ENCODE measurements around the gene RBM15B. TPM values are rescaled to one million over a fixed set of nuclear protein-coding genes. Genes with fewer than 3 reads are reported as not detected.
A peak's percentile ranks its signal among the peaks of the same experiment; 100 is the strongest.
"Not testable (repeated sequence)": the region's sequence is repeated elsewhere in the genome, so short reads cannot be mapped to it uniquely, and the experiment has no call there.

RBM15B gene
- total RNA-seq, 1 donor from 2014 or later = 78.8 TPM

DNA sequence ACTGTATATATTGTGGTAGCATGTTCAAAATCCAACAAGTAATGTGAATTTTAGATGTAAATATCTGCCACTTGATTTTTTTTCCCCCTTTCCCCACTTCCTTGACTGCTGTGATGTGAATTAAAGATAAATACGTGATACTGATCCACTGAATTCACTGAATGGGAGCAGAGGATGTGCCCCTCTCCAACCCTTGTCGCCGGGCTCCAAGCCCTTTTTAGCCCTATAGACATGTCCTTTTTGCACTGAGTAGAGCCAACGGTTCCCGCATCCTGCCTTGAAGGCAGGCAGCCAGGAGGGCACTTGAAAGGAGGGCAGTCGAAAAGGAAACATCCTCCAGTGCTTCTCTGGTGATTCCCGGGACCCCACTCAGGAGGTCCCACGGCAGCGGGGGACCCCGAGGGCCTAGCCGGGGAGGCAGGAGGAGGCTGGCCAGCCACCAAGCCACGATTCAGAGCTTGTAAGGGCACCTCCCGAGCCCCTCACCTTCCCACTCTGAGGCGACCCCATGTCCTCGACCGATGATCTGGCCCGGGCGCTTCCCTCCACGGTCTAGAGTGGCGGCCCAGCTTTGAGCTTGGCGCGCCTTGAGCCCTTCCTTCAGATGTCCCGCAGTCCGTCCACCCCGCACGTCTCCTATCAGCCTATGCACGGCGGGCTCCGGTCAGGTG, 6.9 kb upstream of the RBM15B start:
- DNase-seq (ENCODE audit: low read depth, low spot score) = no peak
- peaks cover 49% of the 10 kb centered on the region for H3K4me1 Mint-ChIP-seq
- peaks cover 19% of the 10 kb centered on the region for H3K36me3 Mint-ChIP-seq (ENCODE audit: low read depth)

DNA sequence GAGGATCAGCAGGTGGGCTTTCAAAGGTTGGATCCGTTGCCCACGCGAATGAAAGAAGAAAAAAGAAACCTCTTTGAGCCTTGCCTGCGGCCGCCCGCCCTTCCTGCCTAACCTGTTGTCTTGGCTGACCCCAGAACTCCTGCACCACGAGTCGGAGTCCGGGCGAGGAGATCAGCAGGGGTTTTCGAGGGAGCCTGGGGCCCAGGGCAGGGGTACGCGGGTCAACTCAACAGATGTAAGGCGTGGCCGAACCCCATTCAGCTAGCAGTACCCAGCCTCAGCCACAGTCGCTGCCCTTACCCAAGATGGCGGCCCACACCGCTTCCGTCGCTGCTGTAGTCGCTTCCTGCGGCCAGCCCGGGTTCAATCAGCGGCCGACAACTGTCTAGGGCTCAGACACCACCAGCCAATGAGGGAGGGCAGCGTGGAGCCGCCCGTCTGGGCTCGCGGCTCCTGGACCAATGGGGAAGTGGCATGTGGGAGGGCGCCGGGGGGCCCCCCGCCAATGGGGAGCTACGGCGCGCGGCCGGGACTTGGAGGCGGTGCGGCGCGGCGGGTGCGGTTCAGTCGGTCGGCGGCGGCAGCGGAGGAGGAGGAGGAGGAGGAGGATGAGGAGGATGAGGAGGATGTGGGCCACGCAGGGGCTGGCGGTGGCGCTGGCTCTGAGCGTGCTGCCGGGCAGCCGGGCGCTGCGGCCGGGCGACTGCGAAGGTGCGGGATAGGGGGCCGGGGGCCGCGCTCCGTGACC, 6.2 kb upstream of the RBM15B start, which contains the start of gene MANF:
Gene MANF, plus strand, starts transcription at position 566 of the 748 bp plus-strand sequence. Its CDS starts 52 bp downstream, at position 618.
- Mint-ChIP-seq H3K27ac (ENCODE audit: unreplicated experiment) (peak within 1 kb of the TSS; percentile 100), H3K27me3 (ENCODE audit: low read depth) (no peaks in the 10 kb centered on the region), H3K36me3 (ENCODE audit: low read depth) (peaks cover 22% of the 10 kb centered on the region), H3K9me3 (no peaks in the 10 kb centered on the region), H3K4me1 (peaks cover 54% of the 10 kb centered on the region), H3K4me3 (peak within 1 kb of the TSS; percentile 100)
- TF ChIP-seq, protein P1, sequence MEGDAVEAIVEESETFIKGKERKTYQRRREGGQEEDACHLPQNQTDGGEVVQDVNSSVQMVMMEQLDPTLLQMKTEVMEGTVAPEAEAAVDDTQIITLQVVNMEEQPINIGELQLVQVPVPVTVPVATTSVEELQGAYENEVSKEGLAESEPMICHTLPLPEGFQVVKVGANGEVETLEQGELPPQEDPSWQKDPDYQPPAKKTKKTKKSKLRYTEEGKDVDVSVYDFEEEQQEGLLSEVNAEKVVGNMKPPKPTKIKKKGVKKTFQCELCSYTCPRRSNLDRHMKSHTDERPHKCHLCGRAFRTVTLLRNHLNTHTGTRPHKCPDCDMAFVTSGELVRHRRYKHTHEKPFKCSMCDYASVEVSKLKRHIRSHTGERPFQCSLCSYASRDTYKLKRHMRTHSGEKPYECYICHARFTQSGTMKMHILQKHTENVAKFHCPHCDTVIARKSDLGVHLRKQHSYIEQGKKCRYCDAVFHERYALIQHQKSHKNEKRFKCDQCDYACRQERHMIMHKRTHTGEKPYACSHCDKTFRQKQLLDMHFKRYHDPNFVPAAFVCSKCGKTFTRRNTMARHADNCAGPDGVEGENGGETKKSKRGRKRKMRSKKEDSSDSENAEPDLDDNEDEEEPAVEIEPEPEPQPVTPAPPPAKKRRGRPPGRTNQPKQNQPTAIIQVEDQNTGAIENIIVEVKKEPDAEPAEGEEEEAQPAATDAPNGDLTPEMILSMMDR (conservative IDR thresholded peaks at IDR 0.05) = no peak
- DNase-seq (ENCODE audit: low read depth, low spot score) = peak; percentile 90

More for the DNA sequence above, 6.9 kb upstream of the RBM15B start:
- H3K27me3 Mint-ChIP-seq (ENCODE audit: low read depth) = no peaks in the 10 kb centered on the region
- H3K27ac Mint-ChIP-seq (ENCODE audit: unreplicated experiment) = peak overlapping the region; percentile 100
- H3K4me3 Mint-ChIP-seq = peak overlapping the region; percentile 100
- H3K9me3 Mint-ChIP-seq = no peaks in the 10 kb centered on the region
- TF ChIP-seq, protein P1 (conservative IDR thresholded peaks at IDR 0.05) = no peak

DNA sequence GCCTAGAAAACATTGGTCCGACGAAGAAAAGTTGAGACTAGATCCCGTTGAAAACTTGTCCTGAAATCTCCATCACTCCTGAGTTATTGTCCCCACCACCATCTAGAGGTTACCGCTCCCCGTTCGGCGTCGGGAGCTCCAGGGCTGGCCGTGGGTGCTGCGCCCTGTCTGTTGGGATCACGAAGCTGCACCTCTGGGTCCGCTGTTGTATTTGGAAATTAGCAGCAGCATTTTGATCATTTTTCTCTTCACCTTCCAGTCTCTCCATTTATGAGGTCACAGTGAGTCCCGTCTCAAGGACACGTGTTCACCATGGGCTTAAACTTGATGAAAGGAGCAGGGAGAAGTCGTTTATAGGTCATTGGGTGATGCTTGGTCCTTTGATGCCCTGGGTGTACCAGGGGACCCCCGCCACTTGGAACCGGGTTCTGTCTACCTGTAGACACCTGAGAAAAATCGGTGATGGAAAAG, 5.4 kb upstream of the RBM15B start:
- DNase-seq (ENCODE audit: low read depth, low spot score) = no peak
- Mint-ChIP-seq H3K4me1 (peaks cover 57% of the 10 kb centered on the region), H3K27ac (ENCODE audit: unreplicated experiment) (peak overlapping the region; percentile 96), H3K36me3 (ENCODE audit: low read depth) (peaks cover 22% of the 10 kb centered on the region), H3K9me3 (no peaks in the 10 kb centered on the region), H3K27me3 (ENCODE audit: low read depth) (no peaks in the 10 kb centered on the region), H3K4me3 (peak overlapping the region; percentile 100)
- TF ChIP-seq, protein P1 (conservative IDR thresholded peaks at IDR 0.05) = no peak

DNA sequence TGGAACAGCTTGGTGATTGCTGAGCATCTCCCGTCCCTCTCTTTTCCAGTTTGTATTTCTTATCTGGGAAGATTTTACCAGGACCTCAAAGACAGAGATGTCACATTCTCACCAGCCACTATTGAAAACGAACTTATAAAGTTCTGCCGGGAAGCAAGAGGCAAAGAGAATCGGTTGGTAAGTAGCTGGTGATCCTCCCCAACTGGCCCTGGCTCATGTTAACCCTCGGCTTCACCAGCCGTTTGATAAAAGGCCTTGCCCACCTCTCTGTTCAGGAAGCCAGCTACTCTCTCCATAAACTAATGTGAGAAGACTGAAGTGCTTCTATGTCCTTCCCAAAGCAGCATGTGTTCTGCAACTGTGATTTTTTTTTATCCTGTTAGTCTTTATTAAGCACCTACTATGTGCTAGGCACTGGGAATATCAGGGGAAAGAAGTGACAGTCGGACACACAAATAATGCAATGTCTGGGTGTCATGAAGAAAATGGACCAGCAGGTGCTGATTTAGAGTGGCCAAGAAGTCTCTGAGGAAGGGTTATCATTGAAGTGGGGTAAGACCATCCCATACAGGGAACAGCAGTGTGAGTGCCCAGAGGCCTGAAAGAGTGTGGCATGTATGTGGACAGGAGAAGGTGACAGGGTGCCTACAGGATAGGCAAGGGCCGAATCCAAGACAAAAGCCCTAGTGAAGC, 4.8 kb upstream of the RBM15B start:
- peaks cover 22% of the 10 kb centered on the region for H3K36me3 Mint-ChIP-seq (ENCODE audit: low read depth)
- no peaks in the 10 kb centered on the region for H3K9me3 Mint-ChIP-seq
- H3K27me3 Mint-ChIP-seq (ENCODE audit: low read depth) = no peaks in the 10 kb centered on the region
- peak overlapping the region; percentile 100 for H3K4me3 Mint-ChIP-seq
- peaks cover 60% of the 10 kb centered on the region for H3K4me1 Mint-ChIP-seq
- H3K27ac Mint-ChIP-seq (ENCODE audit: unreplicated experiment) = peak overlapping the region; percentile 96
- TF ChIP-seq, protein P1 (conservative IDR thresholded peaks at IDR 0.05) = peak; percentile 35
- no peak for DNase-seq (ENCODE audit: low read depth, low spot score)

DNA sequence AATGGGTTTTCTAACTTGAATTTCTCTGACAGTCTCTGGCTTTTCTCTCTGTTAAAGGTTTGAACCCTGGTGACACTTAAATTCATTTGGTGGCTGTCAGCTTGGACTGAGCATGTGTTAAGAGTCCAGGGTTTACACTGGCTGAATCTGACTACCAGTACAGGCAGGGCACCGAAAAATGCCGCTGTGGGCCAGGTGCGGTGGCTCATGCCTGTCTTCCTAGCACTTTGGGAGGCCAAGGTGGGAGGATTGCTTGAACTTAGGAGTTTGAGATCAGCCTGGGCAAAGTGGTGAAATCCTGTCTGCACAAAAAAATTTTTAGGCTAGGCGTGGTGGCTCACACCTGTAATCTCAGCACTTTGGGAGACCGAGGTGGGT, 4.2 kb upstream of the RBM15B start:
- Mint-ChIP-seq H3K4me3 (peak overlapping the region; percentile 100), H3K4me1 (peaks cover 60% of the 10 kb centered on the region), H3K27me3 (ENCODE audit: low read depth) (no peaks in the 10 kb centered on the region), H3K27ac (ENCODE audit: unreplicated experiment) (no peak overlapping the region), H3K9me3 (no peaks in the 10 kb centered on the region), H3K36me3 (ENCODE audit: low read depth) (peaks cover 22% of the 10 kb centered on the region)
- no peak for DNase-seq (ENCODE audit: low read depth, low spot score)
- TF ChIP-seq, protein P1 (conservative IDR thresholded peaks at IDR 0.05) = no peak

DNA sequence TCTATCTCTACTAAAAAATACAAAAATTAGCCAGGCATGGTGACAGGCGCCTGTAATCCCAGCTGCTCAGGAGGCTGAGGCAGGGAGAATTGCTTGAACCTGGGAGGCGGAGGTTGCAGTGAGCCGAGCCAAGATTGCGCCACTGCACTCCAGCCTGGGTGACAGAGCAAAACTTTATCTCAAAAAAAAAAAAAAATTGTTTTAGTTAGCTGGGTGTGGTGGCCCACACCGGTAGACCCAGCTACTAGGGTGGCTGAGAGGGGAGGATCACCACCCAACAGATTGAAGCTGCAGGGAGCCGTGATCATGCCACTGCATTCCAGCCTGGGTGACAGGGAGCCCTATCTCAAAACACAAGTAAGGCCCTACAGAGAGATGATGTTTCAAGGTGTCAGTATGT, 3.8 kb upstream of the RBM15B start:
- peaks cover 60% of the 10 kb centered on the region for H3K4me1 Mint-ChIP-seq

More for the DNA sequence above, 3.8 kb upstream of the RBM15B start:
- not testable (repeated sequence) for DNase-seq (ENCODE audit: low read depth, low spot score); H3K27ac Mint-ChIP-seq (ENCODE audit: unreplicated experiment); H3K27me3 Mint-ChIP-seq (ENCODE audit: low read depth); H3K9me3 Mint-ChIP-seq
- H3K36me3 Mint-ChIP-seq (ENCODE audit: low read depth) = peaks cover 22% of the 10 kb centered on the region
- H3K4me3 Mint-ChIP-seq = peak overlapping the region; percentile 100
